HG03039 (cell line): ENCODE measurements around the gene NEUROG2.
A peak's percentile ranks its signal among the peaks of the same experiment; 100 is the strongest.
"Not testable (repeated sequence)": the region's sequence is repeated elsewhere in the genome, so short reads cannot be mapped to it uniquely, and the experiment has no call there.

Experiments
- ATAC-seq: cut with Tn5 transposase; IDR thresholded peaks from one replicate; pipeline ENCODE4 v1.9.1; 2021; ENCODE audit warnings: mild to moderate bottlenecking, moderate library complexity; ENCODE audit not compliant: unreplicated experiment

NEUROG2 gene

GRCh38 chr4:112516066-112516470 lies at the start of gene NEUROG2:
TSS of gene NEUROG2 (minus strand) at chr4:112516180. CDS start at chr4:112515475, 705 bp downstream.
- no peak for ATAC-seq

GRCh38 chr4:112564706-112565270 lies 48.8 kb upstream of the NEUROG2 start:
- ATAC-seq: no peak

GRCh38 chr4:112563431-112564200 lies 47.6 kb upstream of the NEUROG2 start:
- ATAC-seq: no peak

GRCh38 chr4:112562254-112562879 lies 46.4 kb upstream of the NEUROG2 start:
- no peak for ATAC-seq

- ATAC-seq: no peak
Observed at GRCh38 chr4:112560084-112560483, 44.1 kb upstream of the NEUROG2 start.

- ATAC-seq: no peak
Observed at GRCh38 chr4:112559053-112559452, 43.1 kb upstream of the NEUROG2 start.

GRCh38 chr4:112557676-112558411 lies 41.9 kb upstream of the NEUROG2 start:
- no peak for ATAC-seq

- ATAC-seq: not testable (repeated sequence)
Observed at GRCh38 chr4:112554271-112554670, 38.3 kb upstream of the NEUROG2 start.

- no peak for ATAC-seq
Observed at GRCh38 chr4:112552668-112553067, 36.7 kb upstream of the NEUROG2 start.

- ATAC-seq: no peak
Observed at GRCh38 chr4:112550728-112551127, 34.7 kb upstream of the NEUROG2 start.

GRCh38 chr4:112546476-112546875 lies 30.5 kb upstream of the NEUROG2 start:
- ATAC-seq: no peak

- no peak for ATAC-seq
Observed at GRCh38 chr4:112545346-112545745, 29.4 kb upstream of the NEUROG2 start.

- ATAC-seq: no peak
Observed at GRCh38 chr4:112540695-112541094, 24.7 kb upstream of the NEUROG2 start.

GRCh38 chr4:112536123-112536522 lies 20.1 kb upstream of the NEUROG2 start:
- ATAC-seq: no peak

GRCh38 chr4:112532267-112532666 lies 16.3 kb upstream of the NEUROG2 start:
- ATAC-seq: no peak

GRCh38 chr4:112531146-112531545 lies 15.2 kb upstream of the NEUROG2 start:
- ATAC-seq: no peak

GRCh38 chr4:112526061-112526460 lies 10.1 kb upstream of the NEUROG2 start:
- no peak for ATAC-seq

GRCh38 chr4:112523764-112524505 lies 8.0 kb upstream of the NEUROG2 start:
- peak; percentile 83 for ATAC-seq

- ATAC-seq: no peak
Observed at GRCh38 chr4:112523008-112523721, 7.2 kb upstream of the NEUROG2 start.

GRCh38 chr4:112522431-112522830 lies 6.5 kb upstream of the NEUROG2 start:
- not testable (repeated sequence) for ATAC-seq
